ENCODE results near the gene GAS7. TPM values are rescaled to one million over a fixed set of nuclear protein-coding genes. Genes with fewer than 3 reads are reported as not detected.

The GAS7 gene
- total and polyA plus RNA-seq, 12 donors, result 19.8 to 111 (median 61.8) TPM

GRCh38 chr17:10067446-10068143, 130.8 kb downstream of the GAS7 start:
- ATAC-seq, result no peak
- Histone ChIP-seq H3K4me1 (peaks cover 5 to 47% (median 12%) of the 10 kb centered on the region in 9 donors), H3K27ac (peak overlapping the region in 1 of 10 donors; percentile 78), H3K9me3 (peaks cover 0 to 12% (median 5%) of the 10 kb centered on the region in 11 donors), H3K36me3 (no peaks in the 10 kb centered on the region), H3K4me3 (no peak overlapping the region), H3K27me3 (no peaks in the 10 kb centered on the region)
- DNase-seq, result no peak
- 83% methylated on average over 8 of the region's 8 CpGs for WGBS, 2 donors
- intact Hi-C loops (cut with DNase I), result no loop called here
- TF ChIP-seq CTCF (IDR thresholded peaks at IDR 0.05), result no peak

GRCh38 chr17:10064536-10064935, 133.9 kb downstream of the GAS7 start:
- no peak for TF ChIP-seq CTCF (IDR thresholded peaks at IDR 0.05)
- Histone ChIP-seq H3K4me1 (peaks cover 9 to 68% (median 35%) of the 10 kb centered on the region in 9 donors), H3K4me3 (no peak overlapping the region), H3K27ac (peak overlapping the region in 1 of 10 donors; percentile 71), H3K9me3 (peaks cover 0 to 12% (median 5%) of the 10 kb centered on the region in 11 donors), H3K36me3 (no peaks in the 10 kb centered on the region), H3K27me3 (no peaks in the 10 kb centered on the region)
- DNase-seq (no peak), ATAC-seq (no peak)
- 88 to 100% methylated on average over 3 of the region's 3 CpGs for WGBS, 2 donors
- intact Hi-C loops (cut with DNase I), result no loop called here

GRCh38 chr17:10063730-10064241, 134.6 kb downstream of the GAS7 start:
- no peak for TF ChIP-seq CTCF (IDR thresholded peaks at IDR 0.05)
- DNase-seq (peak in 1 of 2 donors; percentile 35), ATAC-seq (peak in 5 of 8 donors; percentile 11 to 25 (median 21))
- WGBS, 2 donors, result 55 to 58% methylated on average over 17 of the region's 17 CpGs
- Histone ChIP-seq H3K9me3 (peaks cover 0 to 12% (median 5%) of the 10 kb centered on the region in 11 donors), H3K4me3 (no peak overlapping the region), H3K27ac (peak overlapping the region in 2 of 10 donors; percentile 39 to 71), H3K4me1 (peaks cover 4 to 68% (median 36%) of the 10 kb centered on the region in 9 donors), H3K36me3 (no peaks in the 10 kb centered on the region), H3K27me3 (no peaks in the 10 kb centered on the region)
- intact Hi-C loops (cut with DNase I), result no loop called here

- peak in 5 of 8 donors; percentile 4 to 21 (median 8) for ATAC-seq
- Histone ChIP-seq H3K27ac (peak overlapping the region in 2 of 10 donors; percentile 39 to 71), H3K27me3 (no peaks in the 10 kb centered on the region), H3K4me1 (peaks cover 4 to 66% (median 39%) of the 10 kb centered on the region in 9 donors), H3K9me3 (peaks cover 0 to 12% (median 5%) of the 10 kb centered on the region in 11 donors), H3K36me3 (no peaks in the 10 kb centered on the region), H3K4me3 (no peak overlapping the region)
- no peak for TF ChIP-seq CTCF (IDR thresholded peaks at IDR 0.05)
- DNase-seq, result no peak
- intact Hi-C loops (cut with DNase I), result no loop called here
- 85 to 91% methylated on average over 14 of the region's 14 CpGs for WGBS, 2 donors
Observed at GRCh38 chr17:10062691-10063385, 135.6 kb downstream of the GAS7 start.

Measured in heart right ventricle (tissue), 16 donors.